Measurements from ENCODE around the gene SUV39H2. TPM values are rescaled to one million over a fixed set of nuclear protein-coding genes. Genes with fewer than 3 reads are reported as not detected.
"Not testable (repeated sequence)": the region's sequence is repeated elsewhere in the genome, so short reads cannot be mapped to it uniquely, and the experiment has no call there.

Gene SUV39H2
- total RNA-seq, 2 experiments from 2014 or later: 43.8 to 46.0 TPM

DNA sequence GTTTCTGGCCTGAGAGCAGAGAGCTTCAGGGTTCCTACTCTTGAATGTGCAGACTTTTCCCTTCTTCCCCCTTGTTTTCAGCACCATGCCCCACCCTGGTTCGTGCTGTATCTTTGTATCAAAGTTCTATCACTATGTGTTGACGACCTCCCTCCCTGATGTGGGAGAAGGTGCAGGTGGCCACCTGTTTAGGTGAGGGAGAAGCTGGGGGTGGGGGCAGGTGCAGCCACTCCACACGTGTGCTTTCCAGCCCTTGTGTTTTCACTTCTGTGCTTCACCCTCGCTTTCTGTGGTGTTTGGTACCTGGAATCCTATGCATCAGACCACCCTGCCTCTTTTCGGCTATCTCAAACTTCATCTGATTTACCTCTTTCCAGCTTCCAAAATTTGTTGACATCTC lies 19.6 kb upstream of the SUV39H2 start:
- Mint-ChIP-seq H3K4me1 (no peaks in the 10 kb centered on the region), H3K4me3 (no peak overlapping the region), H3K27ac (no peak overlapping the region), H3K9me3 (no peaks in the 10 kb centered on the region), H3K36me3 (peaks cover 28% of the 10 kb centered on the region), H3K27me3 (no peaks in the 10 kb centered on the region)
- DNase-seq: no peak

DNA sequence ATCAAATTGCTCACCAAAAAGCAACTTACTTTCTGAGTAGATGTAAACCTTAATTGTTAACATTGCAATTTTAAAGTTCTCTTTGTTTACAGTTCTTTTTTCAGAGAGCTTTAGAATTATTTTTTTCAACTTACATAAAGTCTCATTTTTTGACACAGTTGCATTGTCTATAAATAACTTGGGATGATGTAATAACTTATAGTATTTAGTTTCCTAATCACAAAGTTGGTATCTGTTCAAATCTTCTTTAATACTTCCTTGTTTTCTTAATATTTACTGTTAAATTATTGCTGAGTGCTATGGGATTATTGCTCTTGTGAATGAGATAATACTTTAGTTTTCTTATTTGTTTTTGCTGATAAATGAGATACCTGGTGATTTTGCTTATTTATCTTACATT lies 18.9 kb upstream of the SUV39H2 start:
- no peak overlapping the region for H3K27ac Mint-ChIP-seq
- H3K36me3 Mint-ChIP-seq: peaks cover 31% of the 10 kb centered on the region
- H3K4me1 Mint-ChIP-seq: no peaks in the 10 kb centered on the region
- H3K27me3 Mint-ChIP-seq: no peaks in the 10 kb centered on the region
- DNase-seq: no peak
- no peak overlapping the region for H3K4me3 Mint-ChIP-seq
- H3K9me3 Mint-ChIP-seq: no peaks in the 10 kb centered on the region

DNA sequence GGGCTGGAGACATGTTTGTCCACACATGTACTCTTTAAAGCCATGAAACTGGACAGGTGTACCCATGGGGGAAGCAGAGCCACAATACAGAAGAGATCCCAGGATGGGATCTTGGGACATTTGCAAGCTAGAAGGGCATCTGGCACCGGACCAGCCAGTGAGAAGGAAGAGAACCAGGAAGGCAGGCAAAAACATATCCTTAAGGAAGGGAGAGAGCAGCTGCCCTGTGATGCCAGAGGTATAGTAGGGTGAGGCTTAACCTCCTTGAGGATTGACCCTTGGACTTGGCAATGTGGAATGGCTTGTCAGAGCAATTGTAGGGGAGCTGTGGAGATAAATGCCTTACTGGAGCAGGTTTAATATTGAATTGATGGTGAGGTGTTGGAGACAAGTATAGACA lies 17.9 kb upstream of the SUV39H2 start:
- H3K36me3 Mint-ChIP-seq: peaks cover 34% of the 10 kb centered on the region
- no peaks in the 10 kb centered on the region for H3K27me3 Mint-ChIP-seq
- no peak for DNase-seq
- no peaks in the 10 kb centered on the region for H3K4me1 Mint-ChIP-seq
- no peak overlapping the region for H3K4me3 Mint-ChIP-seq
- H3K27ac Mint-ChIP-seq: no peak overlapping the region
- H3K9me3 Mint-ChIP-seq: no peaks in the 10 kb centered on the region

DNA sequence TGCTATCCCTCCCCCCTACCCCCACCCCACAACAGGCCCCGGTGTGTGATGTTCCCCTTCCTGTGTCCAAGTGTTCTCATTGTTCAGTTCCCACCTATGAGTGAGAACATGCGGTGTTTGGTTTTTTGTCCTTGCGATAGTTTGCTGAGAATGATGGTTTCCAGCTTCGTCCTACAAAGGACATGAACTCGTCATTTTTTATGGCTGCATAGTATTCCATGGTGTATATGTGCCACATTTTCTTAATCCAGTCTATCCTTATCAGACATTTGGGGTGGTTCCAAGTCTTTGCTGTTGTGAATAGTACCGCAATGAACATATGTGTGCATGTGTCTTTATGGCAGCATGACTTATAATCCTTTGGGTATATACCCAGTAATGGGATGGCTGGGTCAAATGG lies 14.2 kb upstream of the SUV39H2 start:
- not testable (repeated sequence) for H3K4me3 Mint-ChIP-seq

DNA sequence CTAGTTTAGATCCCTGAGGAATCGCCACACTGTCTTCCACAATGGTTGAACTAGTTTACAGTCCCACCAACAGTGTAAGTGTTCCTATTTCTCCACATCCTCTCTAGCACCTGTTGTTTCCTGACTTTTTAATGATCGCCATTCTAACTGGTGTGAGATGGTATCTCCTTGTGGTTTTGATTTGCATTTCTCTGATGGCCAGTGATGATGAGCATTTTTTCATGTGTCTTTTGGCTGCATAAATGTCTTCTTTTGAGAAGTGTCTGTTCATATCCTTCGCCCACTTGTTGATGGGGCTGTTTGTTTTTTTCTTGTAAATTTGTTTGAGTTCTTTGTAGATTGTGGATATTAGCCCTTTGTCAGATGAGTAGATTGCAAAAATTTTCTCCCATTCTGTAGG lies 13.8 kb upstream of the SUV39H2 start:
- H3K4me1 Mint-ChIP-seq, H3K4me3 Mint-ChIP-seq, H3K27me3 Mint-ChIP-seq, H3K9me3 Mint-ChIP-seq, H3K27ac Mint-ChIP-seq, DNase-seq: not testable (repeated sequence)
- peaks cover 34% of the 10 kb centered on the region for H3K36me3 Mint-ChIP-seq

More for the DNA sequence above, 14.2 kb upstream of the SUV39H2 start:
- not testable (repeated sequence) for H3K4me1 Mint-ChIP-seq, DNase-seq, H3K27ac Mint-ChIP-seq, H3K9me3 Mint-ChIP-seq, H3K27me3 Mint-ChIP-seq
- peaks cover 32% of the 10 kb centered on the region for H3K36me3 Mint-ChIP-seq

- H3K4me1 Mint-ChIP-seq: peaks cover 11% of the 10 kb centered on the region
- no peak overlapping the region for H3K4me3 Mint-ChIP-seq
- no peaks in the 10 kb centered on the region for H3K9me3 Mint-ChIP-seq
- DNase-seq: no peak
- H3K27me3 Mint-ChIP-seq: no peaks in the 10 kb centered on the region
- H3K36me3 Mint-ChIP-seq: peaks cover 5% of the 10 kb centered on the region
- no peak overlapping the region for H3K27ac Mint-ChIP-seq
These were observed 5.4 kb upstream of the SUV39H2 start for GRCh38 chr10:14873090-14873760.

DNA sequence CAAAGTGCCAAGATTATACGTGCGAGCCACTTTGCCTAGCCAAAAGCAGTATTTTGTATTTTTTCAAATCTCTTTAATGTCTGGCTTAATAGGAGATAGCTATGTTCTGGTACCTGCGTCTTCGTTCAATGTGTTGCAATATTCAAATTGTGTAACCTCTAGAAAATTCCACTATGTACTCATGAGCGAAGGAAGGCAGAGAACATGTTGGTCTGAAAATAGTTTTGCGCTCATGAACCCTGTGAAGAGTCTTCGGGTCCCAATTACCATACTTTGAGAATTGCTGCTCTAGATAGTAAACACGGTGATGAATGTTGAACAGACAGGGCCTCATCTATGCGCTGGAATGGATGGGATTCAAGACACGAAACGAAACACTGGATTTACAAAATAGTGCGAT lies 2.7 kb upstream of the SUV39H2 start:
- no peak overlapping the region for H3K4me3 Mint-ChIP-seq
- no peak overlapping the region for H3K27ac Mint-ChIP-seq
- peaks cover 12% of the 10 kb centered on the region for H3K36me3 Mint-ChIP-seq
- peaks cover 20% of the 10 kb centered on the region for H3K4me1 Mint-ChIP-seq
- H3K9me3 Mint-ChIP-seq: no peaks in the 10 kb centered on the region
- no peak for DNase-seq
- H3K27me3 Mint-ChIP-seq: no peaks in the 10 kb centered on the region

DNA sequence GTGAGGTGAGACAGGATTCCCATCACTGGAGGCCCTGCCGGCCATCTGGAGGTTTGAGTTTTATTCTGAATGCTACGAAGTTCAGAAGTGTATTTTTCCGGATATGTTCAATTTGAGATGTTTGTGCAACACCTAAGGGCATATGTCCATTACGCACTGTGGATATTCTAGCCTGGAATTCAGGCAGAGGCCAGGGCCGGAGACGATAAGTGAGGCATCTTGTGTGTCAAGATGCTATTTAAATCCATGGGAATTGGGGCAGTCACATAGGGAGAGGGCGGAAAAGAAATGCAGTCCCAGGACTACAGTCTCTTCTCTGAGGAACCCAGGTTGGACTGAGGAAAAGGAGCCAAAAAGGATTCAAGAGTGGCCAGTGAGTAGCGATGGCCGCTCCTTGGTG lies 1.9 kb upstream of the SUV39H2 start:
- H3K36me3 Mint-ChIP-seq: peaks cover 17% of the 10 kb centered on the region
- H3K27me3 Mint-ChIP-seq: no peaks in the 10 kb centered on the region
- H3K4me3 Mint-ChIP-seq: peak overlapping the region; percentile 92
- peaks cover 23% of the 10 kb centered on the region for H3K4me1 Mint-ChIP-seq
- DNase-seq: no peak
- H3K9me3 Mint-ChIP-seq: no peaks in the 10 kb centered on the region
- no peak overlapping the region for H3K27ac Mint-ChIP-seq

DNA sequence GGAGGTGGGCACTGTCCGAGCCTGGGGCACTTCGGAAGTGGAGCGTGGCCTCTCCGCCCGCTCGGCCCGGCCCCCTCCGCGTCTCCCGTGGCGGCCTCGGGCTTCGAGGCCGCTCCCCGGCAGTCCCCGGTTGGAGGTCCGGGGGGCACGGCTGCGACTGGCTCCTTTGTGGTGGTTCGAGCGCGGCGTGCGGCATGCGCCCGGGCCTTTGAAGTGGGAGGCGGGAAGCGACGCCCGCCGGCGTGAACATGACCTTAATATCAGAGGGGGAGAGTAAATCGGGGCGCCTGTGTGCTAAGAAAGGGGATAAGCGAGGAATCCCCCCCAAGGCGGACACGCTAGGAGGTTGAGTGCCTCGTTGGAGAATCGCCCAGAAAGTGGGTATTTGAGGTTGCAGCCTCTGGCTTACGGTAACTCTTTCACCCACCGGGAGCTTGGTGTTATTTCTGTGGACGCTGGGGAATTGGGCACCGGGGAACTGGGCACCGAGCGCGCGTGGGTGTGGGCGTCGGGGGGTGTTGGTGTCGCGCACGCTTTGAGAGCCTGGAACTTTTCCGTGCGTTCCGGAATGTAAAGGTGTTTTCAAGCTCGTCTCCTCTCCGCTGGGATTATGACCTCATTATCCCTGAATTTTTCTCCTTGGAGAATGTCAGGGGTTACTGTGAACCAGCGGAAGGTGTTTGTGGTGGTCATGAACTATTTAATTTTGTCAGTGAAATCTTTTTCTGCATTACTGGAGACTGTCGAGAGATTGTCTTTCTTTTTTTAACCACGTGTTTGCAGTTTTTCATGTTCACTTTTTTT lies 660 bp downstream of the SUV39H2 start:
- H3K9me3 Mint-ChIP-seq: no peaks in the 10 kb centered on the region
- DNase-seq: peak; percentile 59
- peaks cover 37% of the 10 kb centered on the region for H3K36me3 Mint-ChIP-seq
- peak overlapping the region; percentile 94 for H3K4me3 Mint-ChIP-seq
- H3K4me1 Mint-ChIP-seq: peaks cover 28% of the 10 kb centered on the region
- H3K27ac Mint-ChIP-seq: peak overlapping the region; percentile 92
- H3K27me3 Mint-ChIP-seq: no peaks in the 10 kb centered on the region

DNA sequence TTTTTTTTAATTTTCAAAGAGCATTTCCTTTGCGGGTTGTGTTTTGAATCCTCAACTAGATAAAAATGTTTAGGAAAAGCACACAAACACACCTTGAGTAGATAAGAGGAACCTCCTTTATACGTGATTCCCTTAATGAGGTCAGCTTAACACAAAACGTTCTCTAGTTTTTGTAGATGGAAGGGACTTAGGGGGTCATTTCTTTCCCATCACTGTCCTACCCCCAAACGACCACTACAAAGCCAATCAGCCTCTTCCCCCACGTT lies 1.2 kb downstream of the SUV39H2 start:
- peaks cover 37% of the 10 kb centered on the region for H3K36me3 Mint-ChIP-seq
- peak overlapping the region; percentile 92 for H3K27ac Mint-ChIP-seq
- no peaks in the 10 kb centered on the region for H3K27me3 Mint-ChIP-seq
- DNase-seq: no peak
- no peaks in the 10 kb centered on the region for H3K9me3 Mint-ChIP-seq
- H3K4me1 Mint-ChIP-seq: peaks cover 28% of the 10 kb centered on the region
- peak overlapping the region; percentile 94 for H3K4me3 Mint-ChIP-seq

GRCh38 chr10:14880229-14880628 lies 1.6 kb downstream of the SUV39H2 start:
- Mint-ChIP-seq H3K27ac (no peak overlapping the region), H3K4me3 (peak overlapping the region; percentile 94), H3K9me3 (no peaks in the 10 kb centered on the region), H3K27me3 (no peaks in the 10 kb centered on the region), H3K4me1 (peaks cover 27% of the 10 kb centered on the region), H3K36me3 (peaks cover 37% of the 10 kb centered on the region)
- no peak for DNase-seq

- Mint-ChIP-seq H3K9me3 (no peaks in the 10 kb centered on the region), H3K27me3 (no peaks in the 10 kb centered on the region), H3K36me3 (peaks cover 33% of the 10 kb centered on the region), H3K27ac (peak overlapping the region; percentile 43), H3K4me1 (peaks cover 23% of the 10 kb centered on the region), H3K4me3 (no peak overlapping the region)
- DNase-seq: no peak
These were observed 5.4 kb downstream of the SUV39H2 start for GRCh38 chr10:14884082-14884481.

- peak overlapping the region; percentile 10 for H3K27ac Mint-ChIP-seq
- DNase-seq: no peak
- peak overlapping the region; percentile 6 for H3K4me3 Mint-ChIP-seq
- H3K9me3 Mint-ChIP-seq: no peaks in the 10 kb centered on the region
- H3K4me1 Mint-ChIP-seq: peaks cover 12% of the 10 kb centered on the region
- H3K27me3 Mint-ChIP-seq: no peaks in the 10 kb centered on the region
- H3K36me3 Mint-ChIP-seq: peaks cover 13% of the 10 kb centered on the region
These were observed 10.7 kb downstream of the SUV39H2 start for GRCh38 chr10:14889318-14889717.

- Mint-ChIP-seq H3K9me3 (no peaks in the 10 kb centered on the region), H3K27me3 (no peaks in the 10 kb centered on the region), H3K36me3 (peaks cover 13% of the 10 kb centered on the region), H3K27ac (no peak overlapping the region), H3K4me1 (peaks cover 12% of the 10 kb centered on the region), H3K4me3 (no peak overlapping the region)
- no peak for DNase-seq
These were observed 12.5 kb downstream of the SUV39H2 start for GRCh38 chr10:14891151-14891550.

- Mint-ChIP-seq H3K4me1 (peaks cover 6% of the 10 kb centered on the region), H3K27ac (no peak overlapping the region), H3K27me3 (no peaks in the 10 kb centered on the region), H3K9me3 (peaks cover 4% of the 10 kb centered on the region), H3K36me3 (peaks cover 46% of the 10 kb centered on the region), H3K4me3 (no peak overlapping the region)
- no peak for DNase-seq
These were observed 25.7 kb downstream of the SUV39H2 start for GRCh38 chr10:14904316-14904732.

GRCh38 chr10:14904864-14905263 lies 26.2 kb downstream of the SUV39H2 start:
- Mint-ChIP-seq H3K9me3 (peaks cover 4% of the 10 kb centered on the region), H3K27me3 (no peaks in the 10 kb centered on the region), H3K27ac (no peak overlapping the region), H3K4me1 (peaks cover 6% of the 10 kb centered on the region), H3K36me3 (peaks cover 47% of the 10 kb centered on the region), H3K4me3 (no peak overlapping the region)
- DNase-seq: no peak
